ENCODE measurements around the gene GTF3C1. TPM values are rescaled to one million over a fixed set of nuclear protein-coding genes. Genes with fewer than 3 reads are reported as not detected.

Gene GTF3C1
- total and polyA plus RNA-seq, 2 of the 8 experiments (the other 6 are each of a cell fraction or from before 2014, with no cell fraction given), result 89.3 to 126 TPM

- Histone ChIP-seq H3K56ac (replicated peaks; ENCODE audit: insufficient read length, low read depth, low read length) (no peak overlapping the region), H3K4ac (replicated peaks; ENCODE audit: insufficient read length, low read depth, low read length) (no peak overlapping the region), H3K36me3 (ENCODE audit: control insufficient read depth in 2 of 4, insufficient read depth in 4 of 4, low read length in 3 of 4) (no peaks in the 10 kb centered on the region), H3K27ac (ENCODE audit: low read depth, low read length) (no peak overlapping the region), H2BK20ac (ENCODE audit: low read length) (no peak overlapping the region), H3K4me3 (ENCODE audit: extremely low read depth in 1 of 4, insufficient read depth in 2 of 4, low read depth in 3 of 4, low read length in 4 of 4) (no peak overlapping the region), H3K14ac (ENCODE audit: insufficient read length) (no peak overlapping the region), H3K4me1 (replicated peaks in 1 of 4; ENCODE audit: control insufficient read depth in 3 of 4, insufficient read depth in 4 of 4, low read length in 3 of 4) (peaks cover 0 to 4% (median 0%) of the 10 kb centered on the region in 4 experiments; a peak in 2 of 7 replicates), H2AK5ac (ENCODE audit: low read depth, low read length) (peak overlapping the region; percentile 4; the same call in 1 of the 2 replicates), H3K18ac (ENCODE audit: extremely low read depth, low read length) (no peak overlapping the region), H3K4me2 (ENCODE audit: insufficient read depth in 1 of 2, low read depth in 2 of 2, low read length in 2 of 2) (no peak overlapping the region; a peak in 1 of 4 replicates), H3K27me3 (replicated peaks in 1 of 4; ENCODE audit: control insufficient read depth in 3 of 4, extremely low read depth in 1 of 4, insufficient read depth in 3 of 4, low read length in 3 of 4) (no peaks in the 10 kb centered on the region; a peak in 1 of 7 replicates), H3K23ac (ENCODE audit: insufficient read length) (no peak overlapping the region), H4K20me1 (replicated peaks in 1 of 2; ENCODE audit: control insufficient read depth in 1 of 2, insufficient read depth in 2 of 2, low read length in 2 of 2) (peaks cover 0 to 5% of the 10 kb centered on the region in 2 experiments), H2AFZ (ENCODE audit: low read length) (no peak overlapping the region; the same call in 1 of the 2 replicates), H2BK15ac (ENCODE audit: low read length) (0 out of 2 replicates have a peak overlapping the region, but pooled peaks have one; percentile 25), H2BK12ac (ENCODE audit: low read depth, low read length) (peak overlapping the region; percentile 28; the same call in 1 of the 2 replicates), H2BK5ac (ENCODE audit: low read depth, low read length) (0 out of 2 replicates have a peak overlapping the region, but pooled peaks have one; percentile 46), H3K9me3 (ENCODE audit: insufficient read depth in 2 of 2, low read depth in 1 of 2, low read length in 1 of 2) (peaks cover 6 to 7% of the 10 kb centered on the region in 2 experiments), H3K9ac (replicated peaks in 1 of 4; ENCODE audit: extremely low read depth in 1 of 4, low read depth in 3 of 4, low read length in 3 of 4) (no peak overlapping the region), H3K79me2 (ENCODE audit: control insufficient read depth in 1 of 2, insufficient read depth in 2 of 2, low read length in 2 of 2) (no peaks in the 10 kb centered on the region), H2BK120ac (replicated peaks; ENCODE audit: low read depth, low read length) (no peak overlapping the region), H4K8ac (ENCODE audit: extremely low read depth, insufficient read depth, low read length) (peak overlapping the region; percentile 1; the same call in 1 of the 2 replicates), H3K79me1 (ENCODE audit: low read depth, low read length) (0 out of 2 replicates have a peak, but pooled peaks cover 4% of the 10 kb centered on the region), H4K5ac (ENCODE audit: insufficient read length, low read depth, low read length) (no peak overlapping the region), H4K91ac (replicated peaks; ENCODE audit: insufficient read length, low read length) (no peak overlapping the region), H3K23me2 (ENCODE audit: low read depth, low read length) (peaks cover 5% of the 10 kb centered on the region)
- TF ChIP-seq EP300 (IDR thresholded peaks at IDR 0.05; ENCODE audit: borderline replicate concordance in 1 of 2, low read depth in 2 of 2, low read length in 2 of 2) (no peak), EGR1 (IDR thresholded peaks at IDR 0.05; ENCODE audit: borderline replicate concordance, low read depth, low read length) (no peak), SP1 (IDR thresholded peaks at IDR 0.05; ENCODE audit: low read depth, low read length) (no peak), CEBPB (IDR thresholded peaks at IDR 0.05; ENCODE audit: low read depth, low read length) (no peak), RFX5 (IDR thresholded peaks at IDR 0.05; ENCODE audit: borderline replicate concordance, low read depth, low read length) (no peak), SP4 (IDR thresholded peaks at IDR 0.05; ENCODE audit: low read length) (no peak)
- POLR2A ChIA-PET (ENCODE audit: partially characterized antibody), result no interaction called here
- FAIRE-seq (no peak), DNase-seq (ENCODE audit: low read depth in 1 of 2, low spot score in 2 of 2) (no peak)
- WGBS, 2 experiments (ENCODE audit: extremely low coverage in 1 of 2, insufficient coverage in 1 of 2, insufficient read length in 1 of 2, insufficient replicate concordance in 2 of 2, low coverage in 1 of 2, low lambda C conversion rate in 2 of 2, missing lambda C conversion rate in 1 of 2), result 80% methylated on average over 18 of the region's 18 CpGs; no CpG with 5 or more reads in 1 of the 2 experiments
- CTCF ChIA-PET (ENCODE audit: partially characterized antibody), result interaction anchor here (0.7 to 1.1 kb wide), 2 partner anchors 77 to 260 kb away, joined by 3 to 5 read pairs; no protein-coding TSS in a partner anchor
Observed at GRCh38 chr16:27439271-27440018, 110.3 kb downstream of the GTF3C1 start.
